CD14-positive monocyte (primary cell): Measurements from ENCODE around the gene SLC26A2. TPM values are rescaled to one million over a fixed set of nuclear protein-coding genes. Genes with fewer than 3 reads are reported as not detected.

Experiments
- DNase-seq, 3 donors: peaks; one replicate each; pipeline ENCODE4 v3.0.0-alpha.2; 2011 to 2022
- H2AFZ ChIP-seq: 2 replicates; pipeline ENCODE4 v1.6.0; 2012; ENCODE audit warnings: mild to moderate bottlenecking, low read depth, low read length, inconsistent platforms; ENCODE audit not compliant: insufficient read depth, poor library complexity, severe bottlenecking
- H3K27ac ChIP-seq, 2 donors: 1 replicate in 1 of 2; 2 replicates in 1 of 2; pipeline ENCODE4 v1.5.1; 2012 to 2013; ENCODE audit warnings: low read length in 2 of 2, control low read depth in 1 of 2, inconsistent platforms in 1 of 2, low read depth in 1 of 2, mild to moderate bottlenecking in 1 of 2
- H3K27me3 ChIP-seq, 2 donors: one replicate each; pipeline versions ENCODE4 v1.6.0 to v1.6.1; 2011 to 2013; ENCODE audit warnings: low read length in 2 of 2; ENCODE audit not compliant: control insufficient read depth in 2 of 2, insufficient read depth in 2 of 2
- H3K36me3 ChIP-seq, 2 donors: replicated peaks in 1 of 2; 1 replicate in 1 of 2; 2 replicates in 1 of 2; pipeline versions ENCODE4 v1.5.1 to v1.6.1; 2012 to 2013; ENCODE audit warnings: low read length in 2 of 2, control low read depth in 1 of 2, inconsistent platforms in 1 of 2, mild to moderate bottlenecking in 1 of 2; ENCODE audit not compliant: insufficient read depth in 2 of 2, control insufficient read depth in 1 of 2
- H3K4me1 ChIP-seq, 2 donors: 1 replicate in 1 of 2; 2 replicates in 1 of 2; pipeline versions ENCODE4 v1.5.1 to v1.6.1; 2012 to 2013; ENCODE audit warnings: low read length in 2 of 2, control low read depth in 1 of 2, inconsistent platforms in 1 of 2, mild to moderate bottlenecking in 1 of 2, moderate library complexity in 1 of 2; ENCODE audit not compliant: insufficient read depth in 2 of 2, control insufficient read depth in 1 of 2
- H3K4me2 ChIP-seq: replicated peaks from 2 replicates; pipeline ENCODE3; 2012; ENCODE audit warnings: low read length, moderate library complexity, mild to moderate bottlenecking; ENCODE audit not compliant: poor library complexity, severe bottlenecking; ENCODE audit errors: extremely low read depth
- H3K4me3 ChIP-seq, 3 experiments: fragments of 200-600 bp in 1 of 3; sonication (generic) in 1 of 3; replicated peaks in 1 of 3; 1 replicate in 2 of 3; 2 replicates in 1 of 3; pipeline ENCODE4 v1.5.1; 2011 to 2013; ENCODE audit warnings: low read length in 3 of 3, mild to moderate bottlenecking in 3 of 3, control low read depth in 2 of 3, low read depth in 2 of 3, inconsistent platforms in 1 of 3, moderate library complexity in 1 of 3
- H3K79me2 ChIP-seq: 2 replicates; pipeline ENCODE4 v1.6.0; 2012; ENCODE audit warnings: mild to moderate bottlenecking, control low read depth, inconsistent platforms, low read length, moderate library complexity; ENCODE audit not compliant: insufficient read depth
- H3K9ac ChIP-seq: 2 replicates; pipeline ENCODE4 v1.6.0; 2017; ENCODE audit warnings: low read length, mild to moderate bottlenecking; ENCODE audit not compliant: insufficient read depth, poor library complexity, severe bottlenecking
- H3K9me3 ChIP-seq, 2 donors: replicated peaks in 1 of 2; 1 replicate in 1 of 2; 2 replicates in 1 of 2; pipeline versions ENCODE4 v1.5.1 to v1.6.1; 2012 to 2013; ENCODE audit warnings: low read length in 2 of 2, control low read depth in 1 of 2; ENCODE audit not compliant: control insufficient read depth in 1 of 2, insufficient read depth in 1 of 2
- H4K20me1 ChIP-seq: 2 replicates; pipeline ENCODE4 v1.6.0; 2012; ENCODE audit warnings: mild to moderate bottlenecking, low read length, control low read depth, moderate library complexity; ENCODE audit not compliant: insufficient read depth
- H3K27ac Mint-ChIP-seq, 7 donors: one replicate each; pipeline ENCODE4 v1.8.0; 2020; ENCODE audit warnings: mild to moderate bottlenecking in 7 of 7, mixed read lengths in 7 of 7, moderate library complexity in 6 of 7, inconsistent platforms in 2 of 7
- H3K27me3 Mint-ChIP-seq, 3 donors: one replicate each; pipeline ENCODE4 v1.8.0; 2021 to 2022; ENCODE audit warnings: low read depth in 3 of 3, mild to moderate bottlenecking in 3 of 3, mixed read lengths in 3 of 3, moderate library complexity in 3 of 3, inconsistent platforms in 1 of 3
- H3K36me3 Mint-ChIP-seq, 2 donors: one replicate each; pipeline ENCODE4 v1.8.0; 2020; ENCODE audit warnings: mixed read lengths in 2 of 2, inconsistent platforms in 1 of 2, mild to moderate bottlenecking in 1 of 2
- H3K4me1 Mint-ChIP-seq: one replicate; pipeline ENCODE4 v1.8.0; 2020; ENCODE audit warnings: mild to moderate bottlenecking, mixed read lengths
- H3K4me3 Mint-ChIP-seq, 2 donors: one replicate each; pipeline ENCODE4 v1.8.0; 2020; ENCODE audit warnings: mild to moderate bottlenecking in 2 of 2, mixed read lengths in 2 of 2, moderate library complexity in 1 of 2
- H3K9me3 Mint-ChIP-seq, 7 donors: one replicate each; pipeline ENCODE4 v1.8.0; 2020 to 2022; ENCODE audit warnings: mixed read lengths in 7 of 7, mild to moderate bottlenecking in 6 of 7, moderate library complexity in 6 of 7, inconsistent platforms in 2 of 7
- WGBS: methylation state at CpG from one replicate; pipeline ENCODE4 v1.1.5; 2013; ENCODE audit warnings: missing lambda C conversion rate; ENCODE audit not compliant: insufficient coverage; 5-methylcytosine and 5-hydroxymethylcytosine counted together
- intact Hi-C, 2 donors: fragments of 100-400 bp; cut with micrococcal nuclease; formaldehyde crosslinking; loops; one replicate each; pipeline versions ENCODE4 v1.15.0 to v1.15.1; 2023
- polyA plus RNA-seq, 3 donors: library from polyadenylated mRNA; depleted of rRNA in 1 of 3; unstranded in 2 of 3; stranded (reverse) in 1 of 3; fragments of 300-500 nt in 2 of 3; fragments of >200 nt in 1 of 3; fragmentation: Illumina TruSeq in 2 of 3; gene quantifications; 1 replicate in 2 of 3; 2 replicates in 1 of 3; pipeline ENCODE4 v1.2.3, GENCODE V29; 2012 to 2021
- TF ChIP-seq, protein P1 (sequence below): fragments of 200-600 bp; IDR thresholded peaks from one replicate; pipeline ENCODE4 v1.8.0; 2022; ENCODE audit warnings: antibody characterized with exemption, mild to moderate bottlenecking

The SLC26A2 gene
- polyA plus RNA-seq, 3 donors = 1.9 to 3.6 (median 3.1) TPM

- Histone ChIP-seq H3K9ac (no peak overlapping the region), H3K36me3 (no peaks in the 10 kb centered on the region), H4K20me1 (no peaks in the 10 kb centered on the region), H3K27me3 (no peaks in the 10 kb centered on the region), H3K9me3 (no peaks in the 10 kb centered on the region), H3K27ac (no peak overlapping the region), H3K79me2 (no peaks in the 10 kb centered on the region), H3K4me3 (no peak overlapping the region), H3K4me1 (peaks cover 28 to 34% of the 10 kb centered on the region in 2 donors), H2AFZ (no peak overlapping the region), H3K4me2 (no peak overlapping the region)
- 100% methylated on average over 1 of the region's 8 CpGs for WGBS
- TF ChIP-seq, protein P1, sequence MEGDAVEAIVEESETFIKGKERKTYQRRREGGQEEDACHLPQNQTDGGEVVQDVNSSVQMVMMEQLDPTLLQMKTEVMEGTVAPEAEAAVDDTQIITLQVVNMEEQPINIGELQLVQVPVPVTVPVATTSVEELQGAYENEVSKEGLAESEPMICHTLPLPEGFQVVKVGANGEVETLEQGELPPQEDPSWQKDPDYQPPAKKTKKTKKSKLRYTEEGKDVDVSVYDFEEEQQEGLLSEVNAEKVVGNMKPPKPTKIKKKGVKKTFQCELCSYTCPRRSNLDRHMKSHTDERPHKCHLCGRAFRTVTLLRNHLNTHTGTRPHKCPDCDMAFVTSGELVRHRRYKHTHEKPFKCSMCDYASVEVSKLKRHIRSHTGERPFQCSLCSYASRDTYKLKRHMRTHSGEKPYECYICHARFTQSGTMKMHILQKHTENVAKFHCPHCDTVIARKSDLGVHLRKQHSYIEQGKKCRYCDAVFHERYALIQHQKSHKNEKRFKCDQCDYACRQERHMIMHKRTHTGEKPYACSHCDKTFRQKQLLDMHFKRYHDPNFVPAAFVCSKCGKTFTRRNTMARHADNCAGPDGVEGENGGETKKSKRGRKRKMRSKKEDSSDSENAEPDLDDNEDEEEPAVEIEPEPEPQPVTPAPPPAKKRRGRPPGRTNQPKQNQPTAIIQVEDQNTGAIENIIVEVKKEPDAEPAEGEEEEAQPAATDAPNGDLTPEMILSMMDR = no peak
- DNase-seq = no peak
- Mint-ChIP-seq H3K9me3 (no peaks in the 10 kb centered on the region), H3K4me1 (peaks cover 39% of the 10 kb centered on the region), H3K36me3 (no peaks in the 10 kb centered on the region), H3K27me3 (peaks cover 0 to 3% (median 1%) of the 10 kb centered on the region in 3 donors), H3K27ac (peak overlapping the region in 2 of 7 donors; percentile 42 to 56), H3K4me3 (no peak overlapping the region)
- intact Hi-C loops = no loop called here
Observed at GRCh38 chr5:149935431-149935901, 25.1 kb upstream of the SLC26A2 start.

DNA sequence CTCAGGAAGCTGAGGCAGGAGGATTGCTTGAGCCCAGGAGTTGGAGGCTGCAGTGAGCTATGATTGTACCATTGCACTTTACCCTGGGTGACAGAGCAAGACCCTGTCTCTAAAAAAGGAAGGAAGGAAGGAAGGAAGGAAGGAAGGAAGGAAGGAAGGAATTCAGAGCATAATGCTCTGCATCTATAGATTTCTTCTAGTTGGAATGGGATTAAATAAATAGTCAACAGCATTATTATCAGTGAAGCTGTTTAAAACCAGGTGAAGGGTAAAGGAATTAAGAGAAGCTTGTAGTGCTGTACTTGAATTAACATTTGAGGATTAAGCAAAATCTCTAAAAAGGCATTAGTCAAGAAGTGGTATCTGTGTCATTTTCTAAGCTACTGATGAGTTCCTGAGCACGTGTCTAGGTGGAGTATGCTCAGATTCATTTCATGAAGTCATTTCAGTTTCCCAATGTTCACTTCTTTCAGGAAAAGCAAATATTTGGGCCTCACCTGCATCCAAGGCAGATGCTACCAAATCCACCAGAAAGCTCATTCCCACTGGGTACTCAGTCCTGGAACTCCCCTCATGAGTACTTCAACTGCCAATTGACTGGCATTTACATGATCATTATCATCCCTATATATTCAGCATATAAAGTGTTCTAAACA, 24.4 kb upstream of the SLC26A2 start:
- Mint-ChIP-seq H3K4me3 (no peak overlapping the region), H3K4me1 (peaks cover 46% of the 10 kb centered on the region), H3K36me3 (no peaks in the 10 kb centered on the region), H3K27ac (peak overlapping the region in 2 of 7 donors; percentile 50 to 56), H3K9me3 (no peaks in the 10 kb centered on the region), H3K27me3 (peaks cover 0 to 3% (median 1%) of the 10 kb centered on the region in 3 donors)
- no peak overlapping the region for H3K4me3 ChIP-seq
- intact Hi-C loops = no loop called here
- WGBS = no CpG with 5 or more reads among the region's 1 CpG
- no peak overlapping the region for H3K27ac ChIP-seq
- H3K9ac ChIP-seq = no peak overlapping the region
- no peaks in the 10 kb centered on the region for H4K20me1 ChIP-seq
- H3K9me3 ChIP-seq = no peaks in the 10 kb centered on the region
- H3K36me3 ChIP-seq = no peaks in the 10 kb centered on the region
- no peaks in the 10 kb centered on the region for H3K79me2 ChIP-seq
- peaks cover 35 to 41% of the 10 kb centered on the region in 2 donors for H3K4me1 ChIP-seq
- no peak for DNase-seq
- no peak overlapping the region for H2AFZ ChIP-seq
- TF ChIP-seq, protein P1 = no peak
- no peaks in the 10 kb centered on the region for H3K27me3 ChIP-seq
- H3K4me2 ChIP-seq = no peak overlapping the region
